Kidney epithelial cell (primary cell): Measurements from ENCODE around the gene ZFP3. TPM values are rescaled to one million over a fixed set of nuclear protein-coding genes. Genes with fewer than 3 reads are reported as not detected.
"Not testable (repeated sequence)": the region's sequence is repeated elsewhere in the genome, so short reads cannot be mapped to it uniquely, and the experiment has no call there.

ENCODE experiments used
- DNase-seq: peaks from one replicate; pipeline ENCODE4 v3.0.0-alpha.2; 2010; ENCODE audit warnings: low read depth
- H3K27me3 ChIP-seq: 2 replicates; pipeline ENCODE4 v1.6.0; 2011; ENCODE audit warnings: low read length; ENCODE audit not compliant: control insufficient read depth, insufficient read depth
- H3K36me3 ChIP-seq: 2 replicates; pipeline ENCODE4 v1.5.1; 2011; ENCODE audit warnings: low read length; ENCODE audit not compliant: control insufficient read depth, insufficient read depth
- H3K4me3 ChIP-seq: 2 replicates; pipeline ENCODE4 v1.5.1; 2011; ENCODE audit warnings: low read depth, mild to moderate bottlenecking, control low read depth, low read length
- total RNA-seq: library from RNA; depleted of rRNA; stranded (reverse); fragments of >200 nt; gene quantifications from 2 replicates; pipeline ENCODE4 v1.2.3, GENCODE V29; 2015
- TF ChIP-seq, protein P1 (sequence below): IDR thresholded peaks from 2 replicates; pipeline ENCODE4 v1.5.1; 2011; ENCODE audit warnings: mild to moderate bottlenecking, moderate library complexity, low read length, control low read depth, inconsistent platforms; ENCODE audit not compliant: insufficient read depth, poor library complexity, severe bottlenecking

The ZFP3 gene
- total RNA-seq, 1 donor from 2014 or later = 4.8 TPM

DNA sequence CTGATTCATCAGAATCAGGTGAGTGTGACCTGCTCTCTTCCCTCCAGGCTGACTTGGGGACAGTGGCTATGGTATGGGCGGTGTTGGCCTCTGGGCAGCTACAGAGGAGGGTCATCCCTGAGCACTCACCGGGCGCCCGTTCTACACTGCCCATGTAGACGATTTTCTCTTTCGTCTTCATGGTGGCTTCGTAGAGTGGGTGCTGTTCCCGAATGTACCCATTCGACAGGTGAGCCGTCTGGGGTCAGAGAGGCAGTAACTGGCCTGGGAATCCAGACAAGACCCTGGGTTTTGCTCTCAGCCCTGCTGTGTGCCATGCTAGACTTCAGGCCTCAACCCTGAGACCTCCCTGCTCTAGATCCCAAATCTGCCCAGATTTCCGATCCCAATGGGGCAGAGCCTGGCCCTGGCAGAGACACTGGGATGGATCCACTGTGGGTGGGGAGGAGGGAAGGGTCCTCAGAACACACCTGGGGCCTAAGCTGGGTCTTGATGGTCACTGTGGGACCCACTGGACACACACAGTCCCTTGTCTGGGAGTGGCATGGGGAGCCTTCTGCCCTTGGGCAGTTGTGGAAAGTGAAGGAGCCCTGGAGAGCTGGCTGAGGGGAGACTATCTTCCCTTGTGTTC, 50.8 kb downstream of the ZFP3 start:
- TF ChIP-seq, protein P1, sequence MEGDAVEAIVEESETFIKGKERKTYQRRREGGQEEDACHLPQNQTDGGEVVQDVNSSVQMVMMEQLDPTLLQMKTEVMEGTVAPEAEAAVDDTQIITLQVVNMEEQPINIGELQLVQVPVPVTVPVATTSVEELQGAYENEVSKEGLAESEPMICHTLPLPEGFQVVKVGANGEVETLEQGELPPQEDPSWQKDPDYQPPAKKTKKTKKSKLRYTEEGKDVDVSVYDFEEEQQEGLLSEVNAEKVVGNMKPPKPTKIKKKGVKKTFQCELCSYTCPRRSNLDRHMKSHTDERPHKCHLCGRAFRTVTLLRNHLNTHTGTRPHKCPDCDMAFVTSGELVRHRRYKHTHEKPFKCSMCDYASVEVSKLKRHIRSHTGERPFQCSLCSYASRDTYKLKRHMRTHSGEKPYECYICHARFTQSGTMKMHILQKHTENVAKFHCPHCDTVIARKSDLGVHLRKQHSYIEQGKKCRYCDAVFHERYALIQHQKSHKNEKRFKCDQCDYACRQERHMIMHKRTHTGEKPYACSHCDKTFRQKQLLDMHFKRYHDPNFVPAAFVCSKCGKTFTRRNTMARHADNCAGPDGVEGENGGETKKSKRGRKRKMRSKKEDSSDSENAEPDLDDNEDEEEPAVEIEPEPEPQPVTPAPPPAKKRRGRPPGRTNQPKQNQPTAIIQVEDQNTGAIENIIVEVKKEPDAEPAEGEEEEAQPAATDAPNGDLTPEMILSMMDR = no peak
- DNase-seq = no peak
- Histone ChIP-seq H3K27me3 (peaks cover 1% of the 10 kb centered on the region), H3K4me3 (no peak overlapping the region), H3K36me3 (no peaks in the 10 kb centered on the region)

DNA sequence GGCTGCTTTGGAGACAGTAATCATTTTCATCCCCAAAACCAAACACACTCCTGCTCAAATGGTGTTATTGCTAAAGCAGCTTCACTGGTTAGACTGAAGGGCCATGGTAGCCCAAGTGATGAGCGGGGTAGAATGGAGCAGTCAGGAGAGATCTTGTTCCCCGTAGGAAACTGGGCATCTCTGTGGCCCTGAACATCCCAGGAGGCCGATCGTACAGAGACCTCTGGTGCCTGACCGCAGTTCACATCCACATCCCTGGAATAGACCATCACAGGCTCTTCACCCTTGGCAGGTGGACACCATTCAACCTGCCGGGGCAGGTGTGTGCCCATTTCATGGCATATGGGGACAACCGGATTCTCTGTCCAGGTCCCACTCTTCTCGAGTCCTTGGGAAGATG, 51.5 kb downstream of the ZFP3 start:
- H3K4me3 ChIP-seq, H3K36me3 ChIP-seq, H3K27me3 ChIP-seq, DNase-seq: not testable (repeated sequence)

DNA sequence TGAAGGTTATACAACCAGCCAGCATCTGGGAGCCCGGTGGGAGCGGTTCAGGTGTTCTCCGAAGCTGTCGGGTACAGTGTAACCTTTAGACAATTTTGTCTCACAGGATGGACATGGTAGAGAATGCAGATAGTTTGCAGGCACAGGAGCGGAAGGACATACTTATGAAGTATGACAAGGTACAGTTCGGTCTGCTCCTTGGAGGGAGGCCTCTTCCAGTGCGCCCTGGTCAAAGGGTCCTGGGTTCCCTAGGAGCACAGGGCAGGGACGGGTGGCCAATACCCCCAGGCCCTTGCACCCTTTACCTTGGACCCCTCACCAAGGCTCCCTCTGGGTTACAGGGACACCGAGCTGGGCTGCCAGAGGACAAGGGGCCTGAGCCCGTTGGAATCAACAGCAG, 52.0 kb downstream of the ZFP3 start:
- H3K36me3 ChIP-seq, H3K27me3 ChIP-seq, H3K4me3 ChIP-seq, DNase-seq: not testable (repeated sequence)

DNA sequence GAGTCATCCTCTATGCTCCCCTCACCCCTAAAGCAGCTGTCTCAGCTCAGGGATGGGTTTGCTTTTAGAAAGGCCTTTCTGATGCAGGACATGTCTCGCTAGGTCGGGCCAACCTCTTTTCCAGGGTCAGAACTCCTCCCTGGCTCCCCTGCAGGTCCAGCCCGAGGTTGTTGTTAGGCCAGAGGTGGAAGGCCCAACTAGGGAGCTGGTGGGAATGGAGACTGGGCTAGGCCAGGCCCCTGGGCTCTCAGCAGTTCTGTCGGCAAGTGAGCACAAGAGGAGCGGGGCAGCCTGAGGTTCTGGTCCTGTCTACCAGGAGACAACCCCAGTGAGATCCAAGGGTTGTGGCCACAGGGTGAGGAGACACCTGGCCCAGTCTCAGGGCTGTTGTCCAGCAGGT, 52.4 kb downstream of the ZFP3 start:
- DNase-seq, H3K36me3 ChIP-seq, H3K4me3 ChIP-seq, H3K27me3 ChIP-seq: not testable (repeated sequence)

DNA sequence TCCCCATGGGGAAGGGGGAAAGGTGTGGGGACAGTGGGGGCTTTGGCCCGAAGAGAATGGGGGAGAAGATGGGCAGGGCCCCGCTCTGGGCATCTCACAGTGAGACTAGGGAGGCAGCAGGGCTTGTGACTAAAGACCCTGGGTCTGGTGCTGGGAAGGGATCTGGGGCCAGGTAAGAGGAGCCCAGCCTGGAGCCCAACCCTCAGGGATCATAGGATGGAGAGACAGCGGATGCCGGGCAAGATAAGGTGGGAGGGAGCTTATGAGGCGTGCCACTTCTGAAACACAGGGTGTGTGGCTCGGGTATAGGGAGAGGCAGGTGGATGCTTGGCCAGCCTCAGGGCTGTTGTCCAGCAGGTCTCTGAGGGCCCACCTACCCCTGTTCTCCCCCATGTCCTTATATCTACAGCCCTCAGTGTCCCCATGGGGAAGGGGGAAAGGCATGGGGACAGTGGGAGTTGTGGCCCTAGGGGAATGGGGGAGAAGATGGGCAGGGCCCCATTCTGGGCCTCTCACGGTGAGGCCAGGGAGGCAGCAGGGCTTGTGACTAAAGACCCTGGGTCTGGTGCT, 53.0 kb downstream of the ZFP3 start:
- Histone ChIP-seq H3K4me3 (no peak overlapping the region), H3K36me3 (no peaks in the 10 kb centered on the region), H3K27me3 (no peaks in the 10 kb centered on the region)
- TF ChIP-seq, protein P1 = no peak
- DNase-seq = no peak

DNA sequence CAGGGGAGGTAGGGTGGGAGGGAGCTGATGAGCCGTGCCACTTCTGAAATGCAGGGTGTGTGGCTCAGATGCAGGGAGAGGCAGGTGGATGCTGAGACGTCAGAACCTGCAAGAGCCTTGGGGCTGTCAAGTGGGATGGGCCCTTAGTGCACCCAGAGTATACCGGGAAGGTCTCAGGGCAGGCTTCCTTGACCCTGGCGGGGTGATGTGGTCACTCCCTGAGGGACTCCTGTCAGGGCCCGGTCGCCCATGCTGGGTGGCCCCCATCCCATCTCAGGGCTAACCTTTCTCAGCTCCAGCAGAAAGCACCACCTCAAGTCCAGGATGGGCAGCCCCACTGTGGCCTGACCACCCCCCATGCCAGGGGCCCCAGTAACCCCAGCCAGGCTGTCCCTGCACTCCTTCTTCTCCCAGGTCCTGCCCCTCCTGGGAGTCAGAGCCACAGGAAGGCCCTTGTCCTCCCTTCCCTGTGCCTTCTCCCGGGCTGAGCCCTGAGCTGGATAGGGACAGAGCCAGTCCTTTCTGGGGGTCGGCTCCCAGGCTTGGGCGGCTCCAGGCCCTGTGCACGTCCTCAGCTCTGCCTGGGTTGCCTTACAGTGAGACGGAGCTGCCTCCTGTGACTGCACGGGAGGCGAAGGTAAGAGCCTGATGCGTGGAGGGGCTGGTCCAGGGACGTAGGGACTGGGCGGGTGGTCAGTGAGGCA, 53.7 kb downstream of the ZFP3 start:
- not testable (repeated sequence) for H3K4me3 ChIP-seq, H3K36me3 ChIP-seq, DNase-seq, H3K27me3 ChIP-seq

DNA sequence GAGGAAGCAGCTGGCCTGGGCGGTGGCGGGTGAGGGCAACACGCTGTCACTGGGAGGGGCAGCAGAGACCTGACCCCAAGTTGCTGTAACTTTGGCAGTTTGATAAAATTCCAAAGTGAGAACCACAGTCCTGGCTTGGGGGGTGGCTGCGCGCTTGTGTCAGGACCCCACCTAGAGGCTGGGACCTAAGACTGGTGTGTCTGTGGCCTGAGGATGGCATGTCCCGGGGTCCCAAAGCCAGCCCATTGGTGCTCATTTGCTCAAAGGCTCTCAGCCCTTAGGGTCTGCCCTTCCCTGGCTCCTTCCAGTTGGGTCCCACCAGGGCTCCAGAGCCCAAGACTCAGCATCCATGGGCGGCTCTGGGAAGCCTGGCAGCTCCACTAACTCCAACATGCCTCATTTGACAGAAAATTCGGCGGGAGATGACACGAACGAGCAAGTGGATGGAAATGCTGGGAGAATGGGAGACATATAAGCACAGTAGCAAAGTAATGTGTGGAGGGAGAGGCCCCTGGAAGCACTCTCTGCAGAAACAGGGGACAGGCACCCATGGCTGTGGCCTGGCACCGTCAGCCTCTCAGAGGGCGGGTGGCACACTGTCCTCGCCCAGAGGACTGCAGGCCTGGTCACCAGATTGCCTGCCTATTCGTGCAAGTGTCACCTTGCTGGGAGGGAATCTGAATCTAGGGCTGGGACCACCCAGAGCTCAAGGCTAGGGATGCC, 54.4 kb downstream of the ZFP3 start:
- H3K4me3 ChIP-seq, H3K27me3 ChIP-seq, DNase-seq, H3K36me3 ChIP-seq: not testable (repeated sequence)

DNA sequence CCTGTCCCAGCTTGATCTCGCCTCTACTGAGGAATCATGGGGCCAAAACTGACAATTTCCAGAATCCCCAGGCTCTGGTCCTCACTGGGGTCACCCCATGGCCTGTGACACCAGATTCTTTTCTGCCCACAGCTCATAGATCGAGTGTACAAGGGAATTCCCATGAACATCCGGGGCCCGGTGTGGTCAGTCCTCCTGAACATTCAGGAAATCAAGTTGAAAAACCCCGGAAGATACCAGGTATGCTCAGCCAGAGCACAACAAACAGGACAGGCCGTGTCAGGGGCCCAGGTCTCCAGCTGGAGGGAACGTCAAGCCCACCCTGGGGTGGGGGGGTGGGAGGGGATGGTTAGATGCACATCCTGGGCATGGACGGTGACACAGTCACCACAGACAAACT, 55.0 kb downstream of the ZFP3 start:
- DNase-seq = no peak
- H3K36me3 ChIP-seq = no peaks in the 10 kb centered on the region
- H3K27me3 ChIP-seq = no peaks in the 10 kb centered on the region
- TF ChIP-seq, protein P1 = no peak
- H3K4me3 ChIP-seq = no peak overlapping the region

DNA sequence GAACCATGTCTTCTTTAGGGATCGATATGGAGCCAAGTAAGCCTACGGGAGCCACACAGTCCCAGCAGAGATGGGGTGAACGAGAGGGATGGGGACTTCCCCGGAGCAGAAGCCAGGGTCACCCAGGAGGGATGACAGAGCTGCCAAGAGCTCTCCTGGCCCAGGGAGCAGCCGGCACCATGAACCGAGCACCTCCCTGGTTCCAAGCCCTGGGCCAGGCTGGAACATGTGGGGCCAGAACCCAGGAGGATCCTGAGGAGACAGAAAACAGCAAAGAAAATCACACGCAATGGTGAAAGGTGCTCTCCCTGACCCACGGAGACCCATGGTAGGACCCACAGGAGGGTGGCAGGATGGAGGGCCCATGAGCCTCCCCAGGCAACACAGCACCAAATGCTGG, 55.7 kb downstream of the ZFP3 start:
- not testable (repeated sequence) for H3K27me3 ChIP-seq, H3K36me3 ChIP-seq, H3K4me3 ChIP-seq, DNase-seq

DNA sequence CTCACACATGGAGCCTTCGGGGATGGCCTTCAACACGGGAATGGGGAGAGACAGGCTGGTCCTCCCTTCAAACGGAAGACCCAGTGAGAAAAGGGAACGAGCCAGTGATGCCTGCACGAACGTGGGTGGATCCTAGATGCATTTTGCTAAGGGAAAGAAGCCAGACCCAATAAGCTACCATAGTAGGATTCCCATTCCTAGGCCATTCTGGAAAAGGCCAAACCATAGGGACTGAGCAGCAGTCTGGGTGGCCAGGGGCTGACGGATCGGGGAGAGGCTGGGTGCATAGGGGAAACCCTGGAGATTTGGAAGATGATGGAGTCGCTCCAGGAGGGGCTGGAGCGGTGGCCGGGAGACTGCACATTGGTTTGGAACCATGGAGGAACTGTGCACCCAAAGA, 56.3 kb downstream of the ZFP3 start:
- not testable (repeated sequence) for H3K4me3 ChIP-seq, DNase-seq

DNA sequence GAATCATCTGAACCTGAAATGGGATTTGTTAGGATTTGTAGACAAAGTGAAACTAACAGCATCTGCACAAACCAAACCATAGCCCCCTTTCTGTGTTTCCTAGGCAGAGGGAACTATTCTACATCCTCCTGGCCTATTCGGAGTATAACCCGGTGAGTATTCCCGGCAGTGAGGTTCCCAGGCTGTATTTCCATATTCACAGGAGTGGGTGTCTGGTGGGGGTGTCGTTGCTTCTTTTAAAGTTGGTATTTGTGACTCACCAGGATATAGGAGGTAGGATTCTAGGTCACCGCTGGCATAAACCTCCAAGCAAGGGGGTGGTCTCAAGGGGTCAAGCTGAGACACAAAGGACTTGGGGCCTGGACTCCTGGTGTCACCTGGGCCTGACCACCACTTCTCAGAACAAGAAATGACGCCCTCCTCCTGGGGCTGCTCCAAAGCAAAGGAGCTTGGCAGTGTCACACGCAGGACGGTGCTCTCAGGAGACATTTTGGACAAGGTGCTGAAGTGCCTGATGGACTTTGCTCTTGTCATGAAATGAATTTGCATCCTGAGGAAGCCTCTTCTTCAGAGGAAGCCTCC, 57.0 kb downstream of the ZFP3 start:
- not testable (repeated sequence) for H3K36me3 ChIP-seq, H3K4me3 ChIP-seq, H3K27me3 ChIP-seq, DNase-seq

More for the DNA sequence above, 56.3 kb downstream of the ZFP3 start:
- H3K27me3 ChIP-seq, H3K36me3 ChIP-seq: not testable (repeated sequence)
